Activated effector memory CD4-positive, alpha-beta T cell treated with Interleukin-2 at 50 U/mL for 16 hours (primary cell): ENCODE measurements around the gene EGR2.

Experiments used
- DNase-seq: peaks from one replicate; pipeline ENCODE4 v3.0.0-alpha.2; 2020

EGR2 gene

DNA sequence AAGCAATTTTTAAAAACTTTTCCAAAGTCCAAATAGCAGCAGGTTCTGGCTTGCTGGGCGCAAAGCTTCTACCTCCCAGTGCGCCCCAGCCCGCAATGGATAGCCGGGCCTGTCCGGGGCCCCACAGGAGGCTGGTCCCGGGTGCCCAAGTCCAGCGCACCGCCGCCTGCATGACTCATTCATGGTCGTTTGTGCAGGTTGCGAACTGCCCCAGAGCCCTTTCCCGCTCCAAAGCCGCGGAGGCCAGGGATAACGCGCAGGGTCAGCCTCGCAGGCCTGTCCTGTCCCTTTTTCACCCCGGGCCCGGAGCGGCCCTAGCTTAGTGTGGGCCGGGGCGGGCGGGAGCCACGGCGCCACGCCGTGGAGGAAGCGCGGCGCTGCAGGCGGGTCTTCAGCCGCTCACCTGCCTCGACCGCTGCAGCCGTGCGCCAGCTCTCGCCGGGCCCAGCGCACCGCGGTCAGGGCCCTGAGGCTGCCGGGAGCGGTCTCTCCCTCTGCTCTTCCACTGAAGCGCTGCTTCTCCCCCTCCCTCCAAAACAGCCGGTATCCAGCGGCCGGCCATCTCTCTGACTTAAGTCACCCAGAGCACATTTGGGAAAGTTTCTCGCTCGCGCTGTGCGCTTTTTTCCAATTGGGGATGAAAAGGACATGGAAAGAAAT lies 1.7 kb upstream of the EGR2 start:
- DNase-seq: peak; percentile 59

DNA sequence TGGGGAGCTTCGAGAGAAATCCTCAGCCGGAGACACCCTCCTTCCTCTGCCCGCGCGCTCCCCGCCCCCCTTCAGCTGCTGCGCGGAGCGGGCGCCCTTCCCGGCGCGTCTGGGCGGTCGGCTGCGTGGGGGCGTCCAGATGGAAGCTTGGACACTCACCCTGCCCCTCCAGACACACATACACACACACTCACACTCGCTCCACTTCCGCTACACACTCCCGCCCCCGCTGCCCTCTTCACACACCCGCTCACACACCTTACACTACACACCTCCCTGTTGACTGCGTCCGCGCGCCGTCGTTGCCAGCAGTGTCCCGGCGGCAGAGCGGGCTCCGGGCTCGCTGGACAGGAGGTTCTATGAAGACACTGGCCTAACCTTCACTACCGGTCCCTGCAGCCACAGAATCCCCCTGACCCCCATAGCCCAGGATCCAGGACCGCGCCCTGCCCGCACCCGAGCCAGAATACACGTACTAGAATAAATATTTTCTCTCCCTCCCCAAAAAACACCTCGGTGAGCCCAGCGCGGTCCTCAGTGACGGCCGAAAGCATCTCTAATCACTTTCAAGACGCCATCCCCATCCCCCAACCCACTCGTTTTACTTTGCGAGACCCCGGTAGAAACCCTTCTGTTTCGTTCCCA lies 1.1 kb upstream of the EGR2 start:
- DNase-seq: peak; percentile 43

DNA sequence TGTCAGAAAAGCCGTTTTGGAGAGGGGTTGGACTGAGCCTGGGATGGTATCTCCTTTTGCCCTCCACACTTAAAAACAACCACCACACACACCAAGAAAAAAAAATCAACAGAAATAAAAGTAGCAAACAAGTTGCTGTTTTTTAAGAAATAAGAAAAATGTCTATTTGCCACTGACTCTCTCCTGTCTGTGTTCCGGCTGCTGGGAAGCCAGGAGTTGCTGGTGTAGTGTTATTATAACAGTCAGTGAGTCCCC lies 163 bp downstream of the EGR2 start:
- no peak for DNase-seq

DNA sequence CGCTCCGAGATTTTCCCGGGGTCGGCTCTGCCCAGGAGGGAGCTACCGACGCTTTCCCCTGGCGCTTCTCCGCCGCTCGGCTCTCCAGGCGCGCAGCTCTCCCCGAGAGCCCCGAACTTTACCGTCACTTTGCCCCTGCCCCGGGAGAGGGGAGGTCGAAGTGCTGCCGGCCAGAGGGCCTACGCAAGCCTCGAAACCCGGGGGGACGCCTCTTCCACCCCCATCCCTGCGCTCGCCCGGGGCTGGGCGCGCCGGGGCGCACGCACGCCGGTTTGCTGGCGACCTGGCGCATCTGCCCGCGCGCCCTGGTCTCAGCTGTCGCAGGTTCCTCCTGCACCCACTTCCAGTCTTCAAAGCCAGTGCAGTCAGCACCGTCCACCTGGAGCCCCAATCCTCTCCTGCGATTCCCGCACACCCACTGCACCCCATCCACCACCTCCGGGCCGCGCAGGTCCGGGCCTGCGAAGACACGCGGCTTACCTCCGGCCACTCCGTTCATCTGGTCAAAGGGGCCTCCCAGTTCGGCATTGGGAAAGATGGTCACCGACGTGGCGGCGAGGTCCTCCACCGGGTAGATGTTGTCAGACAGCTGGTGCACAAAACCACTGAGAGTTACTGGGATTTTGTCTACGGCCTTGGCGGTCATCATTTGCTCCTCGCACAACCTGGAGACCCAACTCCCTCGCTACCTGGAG lies 638 bp downstream of the EGR2 start:
- no peak for DNase-seq

DNA sequence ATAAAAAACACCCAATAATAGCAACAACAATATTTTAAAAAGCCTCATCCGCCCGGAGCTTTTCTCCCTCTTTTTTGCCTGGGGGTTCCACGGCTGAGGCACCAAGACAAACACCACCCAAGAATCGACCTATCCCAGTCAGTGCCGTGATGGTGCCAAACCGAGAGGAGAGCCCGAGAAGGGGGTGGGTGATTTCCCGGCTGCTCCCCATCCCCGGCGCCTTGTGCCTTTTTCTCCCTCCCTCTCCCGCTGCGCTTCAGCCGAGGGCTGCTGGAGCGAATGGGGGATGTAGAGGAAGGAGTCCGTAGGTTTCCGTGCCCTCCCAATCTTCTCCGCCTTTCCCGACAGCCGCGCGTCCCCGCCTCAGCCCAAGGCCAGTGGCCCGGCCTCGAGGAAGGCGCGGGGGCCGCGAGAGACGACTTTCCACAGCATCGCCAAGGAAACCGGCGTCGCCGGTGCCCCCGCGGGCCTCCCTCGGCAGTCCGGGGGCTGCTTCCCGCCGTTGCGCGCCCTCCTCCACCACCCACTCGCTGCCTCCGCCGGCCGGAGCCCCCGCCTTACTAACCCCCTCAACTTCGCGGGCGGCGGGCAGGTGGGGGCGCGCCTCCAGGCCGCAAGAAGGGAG lies 1.3 kb downstream of the EGR2 start:
- no peak for DNase-seq

DNA sequence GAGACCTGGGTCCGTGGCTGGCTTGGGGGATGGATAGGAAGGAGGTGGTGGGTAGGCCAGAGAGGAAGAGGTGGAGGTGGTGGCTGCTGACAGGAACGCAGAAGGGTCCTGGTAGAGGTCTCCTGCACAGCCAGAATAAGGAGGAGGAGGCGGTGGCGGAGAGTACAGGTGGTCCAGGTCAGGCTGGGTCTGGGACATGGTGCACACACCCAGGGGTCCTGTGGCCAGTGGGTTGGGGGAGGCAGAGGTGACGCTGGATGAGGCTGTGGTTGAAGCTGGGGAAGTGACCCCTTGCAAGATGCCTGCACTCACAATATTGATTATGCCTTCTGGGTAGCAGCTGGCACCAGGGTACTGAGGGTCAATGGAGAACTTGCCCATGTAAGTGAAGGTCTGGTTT lies 2.2 kb downstream of the EGR2 start:
- no peak for DNase-seq

DNA sequence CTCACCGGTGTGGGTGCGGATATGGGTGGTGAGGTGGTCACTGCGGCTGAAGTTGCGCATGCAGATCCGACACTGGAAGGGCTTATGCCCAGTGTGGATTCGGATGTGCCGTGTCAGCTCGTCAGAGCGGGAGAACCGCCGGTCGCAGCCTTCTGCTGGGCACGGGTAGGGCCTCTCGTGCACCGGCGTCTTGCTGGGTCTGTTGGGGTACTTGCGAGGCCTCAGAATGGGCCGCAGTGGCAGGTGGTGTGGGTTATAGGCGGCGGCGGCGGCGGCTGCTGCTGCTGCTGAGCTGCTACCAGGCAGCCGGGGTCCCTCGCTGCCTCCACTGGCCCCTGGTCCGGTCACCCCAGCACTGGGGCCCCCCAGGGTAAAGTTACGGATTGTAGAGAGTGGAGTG lies 2.7 kb downstream of the EGR2 start:
- DNase-seq: no peak

DNA sequence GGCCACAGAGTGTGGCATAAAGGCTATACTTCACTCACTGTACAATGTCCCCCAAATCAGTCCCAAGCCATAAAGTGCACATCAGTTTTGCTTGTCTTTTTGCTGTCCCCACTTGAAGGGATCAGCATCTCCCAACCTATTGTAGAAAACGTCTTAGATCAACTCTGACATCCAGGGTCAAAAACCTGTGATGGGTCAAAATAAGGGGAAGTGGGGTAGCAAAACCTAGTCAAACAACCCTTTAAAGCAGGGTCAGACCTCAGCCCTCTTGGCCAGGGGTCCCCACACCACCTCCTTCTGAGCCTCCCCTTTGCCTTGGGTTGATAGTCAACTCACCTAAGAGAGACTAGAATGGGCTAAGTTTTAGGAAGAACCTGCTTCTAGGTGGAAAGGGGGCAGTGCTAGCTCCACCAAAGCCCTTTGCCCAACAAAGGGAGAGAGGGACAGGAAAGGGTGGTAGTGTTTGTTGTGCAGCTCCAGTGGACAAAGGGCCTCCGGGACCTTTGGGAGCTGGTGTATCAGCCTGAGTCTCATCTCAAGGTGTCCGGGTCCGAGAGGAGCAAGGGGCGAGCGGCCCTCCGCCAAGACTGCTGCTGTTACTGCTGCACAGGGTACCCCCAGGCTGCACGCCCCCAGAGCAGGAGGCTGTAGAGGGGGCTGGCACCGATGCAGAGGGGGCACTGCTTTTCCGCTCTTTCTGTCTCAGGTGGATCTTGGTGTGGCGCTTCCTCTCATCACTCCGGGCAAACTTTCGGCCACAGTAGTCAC lies 3.3 kb downstream of the EGR2 start:
- no peak for DNase-seq

DNA sequence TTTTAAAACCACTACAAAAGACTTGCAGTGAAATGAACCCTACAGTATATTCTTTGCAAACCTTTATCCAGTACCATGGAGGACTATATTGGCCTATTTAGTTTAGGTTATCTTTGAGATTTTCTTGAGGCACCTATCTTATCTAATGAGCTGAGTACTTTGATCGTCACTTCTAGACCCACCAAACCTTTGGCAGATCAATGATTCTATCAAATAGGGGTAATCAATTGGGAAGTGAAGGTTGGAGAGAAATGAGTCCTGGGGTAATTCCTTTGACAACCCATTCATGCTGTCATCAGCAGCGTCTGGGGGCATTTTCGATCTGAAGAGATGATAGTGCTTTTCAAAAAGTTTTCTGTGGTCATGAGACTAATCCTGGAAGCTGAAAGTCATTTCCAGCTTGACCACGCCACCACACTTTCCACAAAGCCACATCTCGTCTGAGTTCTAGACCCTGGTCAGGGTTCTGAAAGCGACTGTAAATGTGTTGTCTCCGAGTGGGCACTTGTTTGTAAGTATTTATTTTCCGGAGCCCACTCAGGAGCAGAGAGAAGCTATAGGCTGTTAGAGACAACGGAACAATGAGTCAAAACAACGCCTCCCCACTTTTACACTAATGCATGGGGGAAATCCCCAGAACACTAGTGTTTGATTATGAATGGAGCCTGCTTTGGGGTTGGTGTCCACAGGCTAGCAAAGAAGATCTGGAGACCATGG lies 4.8 kb downstream of the EGR2 start:
- no peak for DNase-seq

DNA sequence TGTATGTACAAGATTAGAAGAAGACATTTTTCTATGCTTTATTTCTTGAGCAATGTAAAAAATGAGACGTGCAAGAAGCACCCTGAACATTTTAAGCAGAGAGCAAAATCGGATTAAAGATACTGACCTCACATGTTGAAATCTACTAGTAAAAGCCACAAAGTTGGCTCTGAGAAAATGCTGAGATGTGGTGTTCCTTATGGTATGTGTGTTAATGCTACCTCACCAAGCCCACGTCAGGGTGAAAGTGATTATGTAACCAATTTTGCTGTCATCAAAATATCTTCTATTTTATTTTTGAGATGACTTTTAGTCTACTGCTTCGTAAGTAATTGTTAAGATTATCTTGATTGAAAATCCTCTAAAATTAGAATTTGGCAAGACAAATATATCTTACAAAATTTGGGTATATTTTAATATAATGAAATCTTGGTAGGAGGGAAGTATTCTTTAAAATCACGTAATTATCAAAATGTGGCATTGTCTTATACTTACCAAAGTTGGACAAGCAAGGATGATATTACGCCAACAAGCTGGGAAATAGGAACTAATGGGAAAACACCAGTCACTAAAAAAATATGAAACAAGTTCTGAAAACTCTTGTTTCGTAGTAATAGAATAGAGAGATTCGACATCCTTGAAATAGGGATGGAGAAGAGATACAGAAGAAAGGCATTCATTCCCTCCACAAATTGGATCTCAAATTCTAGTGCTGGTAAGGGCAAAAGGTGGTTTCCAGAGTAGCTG lies 5.8 kb downstream of the EGR2 start:
- DNase-seq: no peak

DNA sequence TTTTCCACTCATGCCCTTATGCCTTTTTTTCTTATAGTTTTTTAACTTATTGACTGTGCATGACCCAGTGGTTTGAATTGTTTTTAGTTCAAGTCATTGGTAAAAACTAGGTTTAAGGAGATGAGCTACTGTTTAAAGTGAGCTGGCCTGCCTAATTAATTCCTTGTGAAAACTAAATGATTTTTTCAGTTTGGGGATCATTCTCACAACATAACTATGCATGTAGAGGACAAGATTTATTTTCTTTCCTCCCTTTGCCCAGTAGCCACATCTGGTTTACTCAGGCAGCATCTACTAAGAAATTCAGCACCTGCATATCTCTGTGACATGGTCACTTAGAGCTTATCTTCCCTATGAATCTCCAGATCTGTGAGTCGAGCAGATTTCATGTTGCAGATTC lies 9.9 kb downstream of the EGR2 start:
- DNase-seq: no peak

DNA sequence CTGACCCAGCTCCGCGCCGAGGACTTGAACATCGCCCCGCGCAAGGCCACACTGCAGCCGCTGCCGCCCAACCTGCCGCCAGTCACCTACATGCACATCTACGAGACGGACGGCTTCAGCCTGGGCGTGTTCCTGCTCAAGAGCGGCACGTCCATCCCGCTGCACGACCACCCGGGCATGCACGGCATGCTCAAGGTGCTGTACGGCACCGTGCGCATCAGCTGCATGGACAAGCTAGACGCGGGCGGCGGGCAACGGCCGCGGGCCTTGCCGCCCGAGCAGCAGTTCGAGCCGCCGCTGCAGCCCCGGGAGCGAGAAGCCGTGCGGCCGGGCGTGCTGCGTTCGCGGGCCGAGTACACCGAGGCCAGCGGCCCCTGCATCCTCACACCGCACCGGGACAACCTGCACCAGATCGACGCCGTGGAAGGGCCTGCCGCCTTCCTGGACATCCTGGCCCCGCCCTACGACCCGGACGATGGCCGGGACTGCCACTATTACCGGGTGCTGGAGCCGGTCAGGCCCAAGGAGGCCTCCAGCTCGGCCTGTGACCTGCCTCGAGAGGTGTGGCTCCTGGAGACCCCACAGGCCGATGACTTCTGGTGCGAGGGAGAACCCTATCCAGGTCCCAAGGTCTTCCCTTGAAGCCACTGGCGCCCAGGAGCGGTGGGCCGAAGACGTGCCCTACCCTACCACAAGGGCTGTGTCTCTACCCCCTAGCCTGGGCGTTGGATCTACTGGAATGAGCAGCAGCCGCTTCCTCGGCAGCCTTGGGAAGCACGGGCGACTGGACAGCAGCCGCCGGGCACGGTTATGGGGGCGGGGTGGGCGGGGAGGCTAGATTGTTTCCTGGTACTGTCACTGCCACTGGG lies 10.7 kb downstream of the EGR2 start:
- DNase-seq: no peak

DNA sequence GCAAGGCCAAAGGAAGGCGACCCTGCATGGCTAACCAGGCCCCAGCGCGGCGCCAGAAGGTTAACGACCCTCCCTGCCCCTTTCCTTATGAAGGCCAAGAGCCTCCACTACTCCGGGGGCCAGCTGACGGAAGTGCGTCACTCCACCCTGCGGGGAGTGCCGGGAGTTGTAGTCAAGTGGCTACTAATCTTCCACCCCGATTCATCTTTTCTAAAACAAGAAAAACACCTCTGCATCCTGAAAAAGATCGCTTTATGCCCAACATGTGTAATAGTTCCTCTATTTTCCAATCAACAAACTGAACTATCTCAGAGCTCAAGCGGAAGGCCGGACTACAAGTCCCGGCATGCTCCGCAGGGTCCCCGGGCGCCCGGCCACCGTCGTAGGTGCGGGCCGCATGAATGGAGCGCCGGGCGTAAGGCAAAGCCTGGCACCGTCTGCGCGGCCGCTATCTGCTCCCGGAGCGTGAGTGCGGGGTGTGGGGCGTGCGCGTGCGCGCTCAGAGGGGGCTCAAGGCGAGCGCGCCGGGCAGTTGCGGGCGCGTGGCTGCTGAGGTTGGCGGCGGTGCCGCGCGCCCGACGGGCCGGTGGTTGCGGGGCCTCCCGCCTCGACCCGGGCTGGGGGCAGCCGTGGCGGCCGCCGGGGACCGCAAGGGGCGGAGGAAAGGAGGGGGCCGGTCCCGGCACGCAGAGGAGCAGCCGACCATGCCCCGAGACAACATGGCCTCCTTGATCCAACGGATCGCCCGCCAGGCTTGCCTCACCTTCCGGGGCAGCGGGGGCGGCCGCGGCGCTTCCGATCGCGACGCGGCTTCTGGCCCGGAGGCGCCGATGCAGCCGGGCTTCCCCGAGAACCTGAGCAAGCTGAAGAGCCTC lies 11.6 kb downstream of the EGR2 start, which contains the start of gene ADO:
TSS of gene ADO (plus strand) at position 365 of the 875 bp plus-strand sequence. CDS start at position 705, 340 bp downstream.
- DNase-seq: peak; percentile 62

DNA sequence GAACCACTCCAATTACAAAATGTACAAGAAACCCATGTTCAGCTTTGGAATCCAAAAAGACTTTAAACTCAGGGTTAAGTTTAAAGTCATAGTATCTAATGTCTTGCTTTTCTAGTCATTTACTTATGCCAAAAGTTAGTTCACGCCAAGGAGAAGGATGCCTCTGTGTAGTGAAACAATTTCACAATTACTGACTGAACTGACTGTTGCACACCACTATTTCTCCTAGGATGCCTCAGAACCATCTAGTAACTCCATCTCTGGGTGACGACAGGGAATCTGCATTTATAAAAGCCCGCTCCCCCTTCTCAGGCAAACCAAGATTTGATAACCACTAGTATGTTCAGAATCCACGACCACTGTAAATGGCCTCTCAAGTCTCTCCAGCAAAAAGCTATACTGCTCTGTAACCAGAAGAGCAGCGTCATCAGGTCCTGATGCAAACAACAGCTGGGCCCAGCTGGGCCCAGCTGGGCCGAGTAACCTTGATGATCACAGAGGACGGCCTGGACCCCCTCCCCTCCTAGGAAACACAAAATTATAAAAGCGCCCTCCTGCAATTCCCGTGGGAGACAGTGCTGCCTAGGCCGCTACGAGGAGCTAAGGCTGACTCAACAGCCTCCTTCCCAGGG lies 12.3 kb downstream of the EGR2 start:
- DNase-seq: no peak

DNA sequence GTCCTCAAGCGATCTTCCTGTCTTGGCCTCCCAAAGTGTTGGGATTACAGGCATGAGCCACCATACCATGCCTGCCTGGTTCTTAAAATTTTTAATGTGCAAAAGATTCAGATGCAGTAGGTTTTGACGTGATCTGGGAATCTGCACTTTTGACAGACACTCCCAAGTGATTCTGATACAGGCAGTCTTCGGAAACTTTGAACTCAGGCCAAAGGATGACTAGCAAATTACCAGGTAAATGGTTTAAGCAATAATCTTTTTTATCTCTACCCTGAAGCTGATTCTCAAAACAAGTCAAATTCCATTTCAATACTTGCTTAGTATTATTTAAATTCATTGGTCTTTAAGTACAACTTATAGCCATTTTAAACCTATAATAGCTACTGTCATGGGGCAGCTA lies 14.3 kb downstream of the EGR2 start:
- DNase-seq: no peak

DNA sequence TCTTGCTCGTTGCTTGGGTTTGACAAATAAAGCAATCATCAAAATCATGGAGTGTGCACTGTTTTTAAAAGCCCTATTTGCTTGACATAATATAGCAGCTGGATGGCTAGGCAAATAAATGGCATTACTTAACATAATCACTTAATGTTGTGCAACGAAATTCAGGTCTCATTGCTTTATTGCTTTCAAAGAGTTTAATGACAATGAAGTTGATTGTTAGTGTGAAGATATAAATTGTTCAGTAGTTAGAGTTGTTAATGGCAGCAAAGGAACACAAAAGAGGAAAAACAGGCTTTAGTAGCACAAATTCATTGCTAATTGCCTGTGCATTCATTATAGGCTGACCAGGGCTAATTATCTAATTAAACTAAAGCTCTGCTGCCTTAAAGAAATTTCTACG lies 19.3 kb downstream of the EGR2 start:
- DNase-seq: no peak

DNA sequence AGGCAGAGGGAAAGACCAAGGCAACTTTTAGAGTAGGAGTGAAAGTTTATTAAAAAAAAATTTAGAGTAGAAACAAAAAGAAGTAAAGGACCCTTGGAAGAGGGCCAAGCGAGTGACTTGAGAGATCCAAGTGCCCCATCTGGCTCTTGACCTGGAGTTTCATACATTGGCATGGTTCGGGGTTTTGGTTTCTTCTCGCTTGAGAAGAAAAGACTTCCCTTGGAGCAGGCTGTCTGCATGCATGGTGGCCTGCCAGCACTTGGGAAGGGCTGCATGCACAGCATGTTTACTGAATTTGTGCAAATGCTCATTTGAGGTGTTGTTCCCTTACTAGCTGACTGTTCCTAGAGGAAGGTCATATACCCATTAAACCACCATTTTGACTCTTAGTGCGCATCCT lies 20.4 kb downstream of the EGR2 start:
- no peak for DNase-seq

DNA sequence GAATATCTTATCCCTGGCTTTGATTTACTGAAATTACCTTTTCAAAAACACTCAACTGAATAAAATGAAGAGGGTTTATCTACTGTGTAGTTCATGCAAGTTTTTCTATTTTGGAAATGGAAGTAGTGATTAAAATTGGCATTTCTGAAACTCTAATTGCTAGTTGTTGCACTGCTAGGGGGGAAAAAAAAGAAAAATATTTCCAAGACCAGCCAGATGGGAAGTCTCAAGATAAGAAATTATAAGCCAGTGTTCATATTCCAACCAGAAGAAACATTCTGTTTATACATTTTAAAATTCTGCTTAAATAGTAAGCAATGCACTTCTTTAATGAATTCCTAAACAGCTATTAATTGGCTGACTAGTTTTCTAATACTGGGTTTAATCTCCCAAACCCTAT lies 21.1 kb downstream of the EGR2 start:
- DNase-seq: no peak

DNA sequence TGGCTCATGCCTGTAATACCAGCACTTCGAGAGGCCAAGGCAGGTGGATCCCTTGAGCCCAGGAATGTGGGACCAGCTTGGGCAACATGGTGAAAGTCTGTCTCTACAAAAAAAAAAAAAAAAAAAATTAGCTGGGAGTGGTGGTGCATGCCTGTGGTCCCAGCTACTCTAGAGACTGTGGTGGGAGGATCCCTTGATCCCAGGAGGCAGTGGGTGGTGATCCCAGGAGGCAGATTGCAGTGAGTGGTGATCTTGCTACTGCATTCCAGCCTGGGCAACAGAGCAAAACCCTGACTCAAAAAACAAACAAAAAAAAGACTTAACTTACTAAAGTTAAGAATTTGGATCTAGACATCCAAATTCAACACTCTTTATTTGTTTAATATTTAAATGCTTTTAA lies 21.9 kb downstream of the EGR2 start:
- DNase-seq: no peak
